ENCODE data around the gene FBN2.

DNA sequence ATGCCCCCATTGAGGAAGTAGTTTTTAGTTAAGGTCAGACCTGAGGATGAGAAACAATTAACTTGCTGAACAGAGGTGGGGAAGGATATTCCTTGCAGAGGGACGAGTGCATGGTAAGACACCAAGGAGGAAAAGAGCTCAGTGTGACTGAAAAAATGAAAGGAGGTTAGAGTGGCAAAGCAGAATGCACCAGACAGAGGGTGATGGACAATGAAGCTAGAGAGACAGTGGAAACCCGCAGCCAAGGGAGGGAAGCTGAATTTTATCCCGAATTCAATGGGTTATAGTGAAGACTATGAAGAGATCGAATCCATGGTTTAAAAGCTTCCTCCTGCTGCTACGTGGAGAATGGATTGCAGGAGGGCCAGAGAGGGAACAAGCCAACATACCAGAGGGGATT lies 206.8 kb downstream of the FBN2 start:
- TF ChIP-seq NCOR1 (IDR thresholded peaks at IDR 0.05) (no peak), EHMT2 (IDR thresholded peaks at IDR 0.05) (no peak), ZNF165 (CRISPR knock-in tag; IDR thresholded peaks at IDR 0.05; ENCODE audit: borderline replicate concordance) (no peak), NCOA2 (IDR thresholded peaks at IDR 0.05; ENCODE audit: partially characterized antibody in 2 of 2) (no peak), RBM34 (IDR thresholded peaks at IDR 0.05; ENCODE audit: borderline replicate concordance, insufficient read depth, low read length) (no peak), RAD21 (CRISPR knock-in tag; conservative IDR thresholded peaks at IDR 0.05 in 1 of 2, IDR thresholded peaks at IDR 0.05 in 1 of 2) (no peak), HIVEP1 (CRISPR knock-in tag; IDR thresholded peaks at IDR 0.05) (no peak), ZNF121 (CRISPR knock-in tag; conservative IDR thresholded peaks at IDR 0.05) (no peak), MAFK (IDR thresholded peaks at IDR 0.05; ENCODE audit: low read length) (no peak), DPF2 (IDR thresholded peaks at IDR 0.05) (no peak)
- TF ChIP-seq, protein P1, sequence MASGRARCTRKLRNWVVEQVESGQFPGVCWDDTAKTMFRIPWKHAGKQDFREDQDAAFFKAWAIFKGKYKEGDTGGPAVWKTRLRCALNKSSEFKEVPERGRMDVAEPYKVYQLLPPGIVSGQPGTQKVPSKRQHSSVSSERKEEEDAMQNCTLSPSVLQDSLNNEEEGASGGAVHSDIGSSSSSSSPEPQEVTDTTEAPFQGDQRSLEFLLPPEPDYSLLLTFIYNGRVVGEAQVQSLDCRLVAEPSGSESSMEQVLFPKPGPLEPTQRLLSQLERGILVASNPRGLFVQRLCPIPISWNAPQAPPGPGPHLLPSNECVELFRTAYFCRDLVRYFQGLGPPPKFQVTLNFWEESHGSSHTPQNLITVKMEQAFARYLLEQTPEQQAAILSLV (tag; IDR thresholded peaks at IDR 0.05), result no peak
- TF ChIP-seq, protein P2, sequence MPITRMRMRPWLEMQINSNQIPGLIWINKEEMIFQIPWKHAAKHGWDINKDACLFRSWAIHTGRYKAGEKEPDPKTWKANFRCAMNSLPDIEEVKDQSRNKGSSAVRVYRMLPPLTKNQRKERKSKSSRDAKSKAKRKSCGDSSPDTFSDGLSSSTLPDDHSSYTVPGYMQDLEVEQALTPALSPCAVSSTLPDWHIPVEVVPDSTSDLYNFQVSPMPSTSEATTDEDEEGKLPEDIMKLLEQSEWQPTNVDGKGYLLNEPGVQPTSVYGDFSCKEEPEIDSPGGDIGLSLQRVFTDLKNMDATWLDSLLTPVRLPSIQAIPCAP (CRISPR knock-in tag; IDR thresholded peaks at IDR 0.05; ENCODE audit: borderline replicate concordance), result no peak
- TF ChIP-seq, protein P3, sequence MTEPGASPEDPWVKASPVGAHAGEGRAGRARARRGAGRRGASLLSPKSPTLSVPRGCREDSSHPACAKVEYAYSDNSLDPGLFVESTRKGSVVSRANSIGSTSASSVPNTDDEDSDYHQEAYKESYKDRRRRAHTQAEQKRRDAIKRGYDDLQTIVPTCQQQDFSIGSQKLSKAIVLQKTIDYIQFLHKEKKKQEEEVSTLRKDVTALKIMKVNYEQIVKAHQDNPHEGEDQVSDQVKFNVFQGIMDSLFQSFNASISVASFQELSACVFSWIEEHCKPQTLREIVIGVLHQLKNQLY (CRISPR knock-in tag; conservative IDR thresholded peaks at IDR 0.05), result no peak
- TF ChIP-seq, protein P4, sequence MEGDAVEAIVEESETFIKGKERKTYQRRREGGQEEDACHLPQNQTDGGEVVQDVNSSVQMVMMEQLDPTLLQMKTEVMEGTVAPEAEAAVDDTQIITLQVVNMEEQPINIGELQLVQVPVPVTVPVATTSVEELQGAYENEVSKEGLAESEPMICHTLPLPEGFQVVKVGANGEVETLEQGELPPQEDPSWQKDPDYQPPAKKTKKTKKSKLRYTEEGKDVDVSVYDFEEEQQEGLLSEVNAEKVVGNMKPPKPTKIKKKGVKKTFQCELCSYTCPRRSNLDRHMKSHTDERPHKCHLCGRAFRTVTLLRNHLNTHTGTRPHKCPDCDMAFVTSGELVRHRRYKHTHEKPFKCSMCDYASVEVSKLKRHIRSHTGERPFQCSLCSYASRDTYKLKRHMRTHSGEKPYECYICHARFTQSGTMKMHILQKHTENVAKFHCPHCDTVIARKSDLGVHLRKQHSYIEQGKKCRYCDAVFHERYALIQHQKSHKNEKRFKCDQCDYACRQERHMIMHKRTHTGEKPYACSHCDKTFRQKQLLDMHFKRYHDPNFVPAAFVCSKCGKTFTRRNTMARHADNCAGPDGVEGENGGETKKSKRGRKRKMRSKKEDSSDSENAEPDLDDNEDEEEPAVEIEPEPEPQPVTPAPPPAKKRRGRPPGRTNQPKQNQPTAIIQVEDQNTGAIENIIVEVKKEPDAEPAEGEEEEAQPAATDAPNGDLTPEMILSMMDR (IDR thresholded peaks at IDR 0.05 in 2 of 3, conservative IDR thresholded peaks at IDR 0.05 in 1 of 3; ENCODE audit: insufficient read depth in 2 of 3, low read depth in 1 of 3, low read length in 3 of 3), result no peak
